Stromal cell of bone marrow (primary cell): ENCODE results near the gene ZNF543.
"Not testable (repeated sequence)": the region's sequence is repeated elsewhere in the genome, so short reads cannot be mapped to it uniquely, and the experiment has no call there.

Source experiments
- DNase-seq: peaks from one replicate; pipeline ENCODE4 v3.0.0-alpha.2; 2012; ENCODE audit warnings: low read depth

ZNF543 gene

DNA sequence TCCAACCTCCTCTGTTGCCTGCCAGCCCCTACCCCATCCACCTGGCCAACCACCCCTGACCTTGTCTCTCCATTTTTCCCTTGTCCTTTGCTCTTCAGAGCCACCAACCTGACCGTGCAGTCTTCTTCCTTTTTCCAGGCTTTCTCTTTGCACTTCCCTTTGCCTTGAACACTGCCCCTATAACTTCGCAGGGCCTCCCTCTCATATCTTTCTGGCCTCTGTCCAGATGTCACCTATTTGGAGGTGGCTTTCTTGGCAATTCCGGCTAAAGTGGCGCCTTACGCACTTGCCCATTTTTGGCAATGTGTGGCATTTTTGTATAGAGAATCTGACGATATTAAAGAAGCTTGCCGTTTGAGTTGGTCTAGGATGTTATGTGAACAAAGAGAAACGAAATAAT lies 844 bp downstream of the ZNF543 start:
- no peak for DNase-seq

DNA sequence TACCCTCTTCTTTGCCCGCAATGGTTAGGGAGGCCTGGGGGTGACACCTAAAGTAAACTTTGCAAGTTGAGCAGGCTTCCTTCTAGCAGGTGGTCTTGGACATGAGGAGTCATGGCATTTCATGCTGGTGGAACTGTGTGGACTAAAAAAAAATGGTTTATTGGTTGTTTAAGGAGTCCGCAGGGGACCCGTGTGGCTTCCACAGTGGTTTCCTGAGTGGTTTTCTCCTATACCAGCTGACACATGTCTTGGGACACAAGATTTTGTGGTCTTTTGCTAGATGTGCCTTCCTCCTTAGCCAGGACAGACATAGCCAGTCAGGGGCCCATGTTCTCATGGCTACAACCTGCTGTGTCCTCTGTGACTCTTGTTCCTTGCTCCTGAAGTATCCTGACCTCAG lies 1.5 kb downstream of the ZNF543 start:
- no peak for DNase-seq

- no peak for DNase-seq
Observed at GRCh38 chr19:57324992-57325391, 4.7 kb downstream of the ZNF543 start.

- DNase-seq: no peak
Observed at GRCh38 chr19:57327993-57328392, 7.7 kb downstream of the ZNF543 start.

DNA sequence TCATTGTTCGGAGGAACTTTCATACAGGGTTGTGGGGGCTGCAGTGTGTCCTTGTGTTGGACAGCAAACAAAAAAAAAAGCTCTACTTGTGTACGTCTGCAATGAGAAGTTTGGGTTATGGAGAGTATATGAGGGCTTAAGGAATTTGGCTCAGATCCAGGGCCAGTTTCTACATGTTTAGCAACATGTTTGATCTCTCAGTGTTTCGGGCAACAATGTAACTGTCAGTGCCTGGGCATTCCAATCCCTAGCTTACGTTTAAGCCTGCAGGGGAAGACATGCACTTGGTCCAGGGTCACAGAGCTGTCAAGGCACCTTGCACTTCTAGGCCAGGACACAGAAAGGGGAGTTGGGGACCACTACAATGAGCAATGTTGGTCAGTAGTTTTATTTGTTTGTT lies 13.9 kb downstream of the ZNF543 start:
- DNase-seq: no peak

- DNase-seq: no peak
Observed at GRCh38 chr19:57338877-57339276, 18.6 kb downstream of the ZNF543 start.

- no peak for DNase-seq
Observed at GRCh38 chr19:57342582-57342981, 22.3 kb downstream of the ZNF543 start.

- DNase-seq: peak; percentile 32
Observed at GRCh38 chr19:57348136-57348535, 27.9 kb downstream of the ZNF543 start.

DNA sequence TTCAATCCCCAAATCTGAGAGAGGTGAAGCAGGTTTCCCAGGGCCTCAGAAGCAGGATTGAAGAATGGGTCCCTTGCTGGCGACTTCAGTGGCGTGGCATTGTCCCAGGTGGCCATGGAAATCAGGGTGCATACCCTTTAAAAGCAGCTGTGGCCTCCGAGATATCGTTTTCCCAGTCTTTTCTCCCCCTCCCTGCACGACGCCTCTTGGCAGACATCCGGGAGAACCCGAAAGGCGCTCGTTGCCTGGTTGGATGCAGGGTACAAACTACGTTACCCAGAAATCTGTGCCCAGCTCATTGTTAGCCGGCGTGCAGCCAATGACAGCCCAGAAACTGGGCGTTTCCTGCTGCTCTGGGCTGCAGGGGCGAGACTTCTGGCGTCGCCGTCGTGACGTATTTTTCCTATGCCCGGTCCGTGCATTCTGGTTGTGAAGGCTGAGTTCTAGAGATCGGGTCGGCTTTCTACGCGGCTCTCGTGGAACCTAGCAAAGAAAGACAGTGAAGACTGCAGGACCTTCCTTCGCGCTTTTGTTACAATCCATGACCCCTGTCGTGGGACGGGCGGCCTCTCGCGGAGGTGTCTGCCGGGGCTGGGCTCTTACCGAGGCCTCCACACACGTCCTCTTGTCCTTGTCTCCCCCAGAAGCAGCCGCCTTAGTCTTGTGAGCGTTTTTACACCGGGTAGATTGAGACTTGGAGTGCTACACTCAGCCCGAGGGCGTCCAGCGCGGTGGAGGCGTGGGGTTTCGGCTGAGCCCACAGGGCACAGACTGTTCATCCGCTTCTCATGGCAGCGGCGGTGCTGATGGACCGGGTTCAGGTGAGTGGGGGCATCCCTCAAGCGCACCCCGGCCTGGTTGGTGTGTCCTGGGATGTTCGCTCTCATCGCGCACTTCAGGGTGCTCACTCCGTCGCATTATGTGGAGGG lies 30.9 kb downstream of the ZNF543 start, which contains the start of gene ZNF304:
Gene ZNF304 (plus strand): TSS at position 395 of the 929 bp plus-strand sequence. CDS start 394 bp downstream, at position 789.
- DNase-seq: peak; percentile 96

GRCh38 chr19:57351867-57352266 lies 31.6 kb downstream of the ZNF543 start:
- no peak for DNase-seq

DNA sequence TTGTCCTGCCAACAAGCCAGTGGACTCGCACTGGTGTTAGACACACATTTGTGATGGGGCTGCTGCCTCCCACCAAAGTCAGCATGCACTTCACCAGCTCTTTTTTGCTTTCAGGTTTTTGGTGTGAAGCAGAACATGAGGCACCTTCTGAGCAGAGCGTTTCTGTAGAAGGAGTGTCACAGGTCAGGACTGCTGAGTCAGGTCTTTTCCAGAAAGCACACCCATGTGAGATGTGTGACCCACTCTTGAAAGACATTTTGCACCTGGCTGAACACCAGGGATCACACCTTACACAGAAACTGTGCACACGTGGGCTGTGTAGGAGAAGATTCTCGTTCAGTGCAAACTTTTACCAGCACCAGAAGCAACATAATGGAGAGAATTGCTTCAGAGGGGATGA lies 35.6 kb downstream of the ZNF543 start:
- no peak for DNase-seq

GRCh38 chr19:57357406-57357805 lies 37.1 kb downstream of the ZNF543 start:
- DNase-seq: no peak

DNA sequence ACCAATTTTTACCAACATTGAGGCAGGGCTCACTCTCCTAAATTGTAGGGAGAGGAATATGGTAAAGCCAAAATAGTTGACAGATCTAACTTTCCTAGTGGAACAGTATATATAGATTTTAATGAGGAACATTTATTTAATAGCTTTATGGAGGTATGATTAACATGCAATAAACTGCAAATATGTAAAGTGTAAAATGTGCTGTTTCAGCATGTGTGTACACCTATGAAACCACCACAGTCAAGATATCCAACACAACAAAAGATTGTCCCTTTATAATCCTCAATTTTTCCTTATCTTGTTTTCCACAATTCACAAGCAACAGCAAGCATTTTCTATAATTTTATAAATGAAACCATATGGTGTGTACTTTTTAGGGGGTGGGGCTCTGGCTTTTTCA lies 39.0 kb downstream of the ZNF543 start:
- DNase-seq: no peak

DNA sequence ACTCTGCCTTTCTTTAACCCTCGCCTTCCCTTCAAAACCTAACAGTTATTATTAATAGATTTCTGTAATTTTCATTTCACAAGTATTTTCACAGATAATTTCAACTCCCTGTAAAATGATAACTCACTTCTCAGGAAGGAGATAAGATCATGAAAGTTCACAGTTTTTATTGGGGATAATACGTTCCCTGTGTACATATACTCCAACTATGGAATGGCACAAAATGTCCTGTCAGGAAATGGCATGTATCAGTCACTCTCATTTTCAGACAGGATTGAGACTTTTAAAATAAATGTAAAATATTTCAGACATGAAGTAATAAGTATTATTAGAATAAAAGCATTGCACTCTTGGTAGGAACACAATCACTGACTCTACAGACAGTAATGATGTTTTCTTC lies 42.1 kb downstream of the ZNF543 start:
- DNase-seq: no peak

DNA sequence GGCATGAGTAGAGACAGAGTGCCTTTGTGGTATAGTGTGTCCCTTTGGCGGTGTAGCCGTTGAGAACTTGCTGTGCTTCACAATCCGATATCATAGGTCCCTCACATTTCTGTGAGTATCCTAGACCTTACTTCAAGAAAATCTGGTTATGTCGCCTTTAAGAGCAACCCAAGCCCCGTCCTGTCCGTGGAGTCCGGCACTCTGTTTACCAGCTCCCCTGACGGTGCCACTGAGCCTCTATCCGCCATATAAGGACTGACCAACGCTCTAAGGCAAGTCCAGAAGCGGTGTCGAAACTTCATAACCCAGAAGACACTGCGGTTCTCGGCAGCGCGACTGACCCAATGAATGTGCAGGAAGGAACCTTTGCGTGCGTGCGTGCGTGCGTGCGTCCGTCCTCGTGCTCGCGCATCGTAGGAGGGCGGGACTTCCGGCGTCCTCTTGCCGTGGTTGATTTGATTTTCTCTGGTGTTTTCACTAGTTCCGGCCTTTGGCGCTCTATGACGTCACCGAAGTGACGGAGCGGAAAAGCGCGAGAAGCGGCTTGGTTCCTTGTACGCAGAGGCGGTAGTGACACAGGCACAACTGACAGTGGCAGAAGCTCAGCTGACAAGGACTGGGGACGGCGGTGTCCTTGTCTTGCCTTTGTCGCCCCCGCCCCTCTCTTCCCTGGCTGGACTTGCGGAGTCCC lies 42.9 kb downstream of the ZNF543 start, which contains the start of the genes TRAPPC2B and ZNF547:
Gene TRAPPC2B (plus strand): TSS at position 555 of the 691 bp plus-strand sequence. CDS start 1,283 bp downstream, outside the sequence.
Gene ZNF547 (plus strand): TSS at position 555 of the 691 bp plus-strand sequence. CDS start 5,005 bp downstream, outside the sequence.
- peak; percentile 99 for DNase-seq

- DNase-seq: no peak
Observed at GRCh38 chr19:57363688-57364181, 43.5 kb downstream of the ZNF543 start.

DNA sequence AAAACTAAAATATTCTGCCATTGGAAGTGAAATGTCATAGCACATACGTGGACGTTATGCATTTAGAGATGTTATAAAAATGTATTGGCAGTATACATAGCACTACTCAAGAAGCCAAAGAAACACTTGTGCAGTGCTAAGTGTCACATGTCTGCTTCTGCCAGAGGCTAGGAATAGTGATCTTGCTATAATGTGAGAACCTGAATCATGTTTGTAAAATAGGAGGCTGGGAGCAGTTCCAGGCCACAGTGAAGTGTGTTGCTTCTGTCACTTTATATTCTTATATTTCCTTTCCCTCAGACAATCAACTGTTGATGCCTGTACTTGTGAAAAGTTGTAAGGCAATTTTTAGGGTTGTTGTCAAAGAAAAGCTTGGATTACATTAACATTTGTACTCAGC lies 46.5 kb downstream of the ZNF543 start:
- no peak for DNase-seq

GRCh38 chr19:57374179-57374578 lies 53.9 kb downstream of the ZNF543 start:
- DNase-seq: no peak

- DNase-seq: not testable (repeated sequence)
Observed at GRCh38 chr19:57374647-57375046, 54.4 kb downstream of the ZNF543 start.

DNA sequence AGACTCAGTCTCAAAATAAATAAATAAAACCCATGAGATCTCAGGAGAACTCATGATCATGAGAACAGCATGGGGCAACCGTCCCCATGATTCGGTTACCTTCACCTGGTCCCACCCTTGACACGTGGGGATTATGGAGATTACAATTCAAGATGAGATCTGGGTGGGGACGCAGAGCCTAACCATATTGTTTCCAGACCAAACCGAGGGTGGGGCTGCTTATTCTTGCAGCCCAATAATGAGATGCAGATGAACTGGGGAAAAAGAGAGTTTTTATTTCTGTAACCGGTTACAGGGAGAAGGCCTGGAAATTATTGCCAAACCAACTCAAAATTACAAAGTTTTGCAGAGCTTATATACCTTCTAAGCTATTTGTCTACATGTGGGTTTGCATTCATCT lies 55.9 kb downstream of the ZNF543 start:
- no peak for DNase-seq

DNA sequence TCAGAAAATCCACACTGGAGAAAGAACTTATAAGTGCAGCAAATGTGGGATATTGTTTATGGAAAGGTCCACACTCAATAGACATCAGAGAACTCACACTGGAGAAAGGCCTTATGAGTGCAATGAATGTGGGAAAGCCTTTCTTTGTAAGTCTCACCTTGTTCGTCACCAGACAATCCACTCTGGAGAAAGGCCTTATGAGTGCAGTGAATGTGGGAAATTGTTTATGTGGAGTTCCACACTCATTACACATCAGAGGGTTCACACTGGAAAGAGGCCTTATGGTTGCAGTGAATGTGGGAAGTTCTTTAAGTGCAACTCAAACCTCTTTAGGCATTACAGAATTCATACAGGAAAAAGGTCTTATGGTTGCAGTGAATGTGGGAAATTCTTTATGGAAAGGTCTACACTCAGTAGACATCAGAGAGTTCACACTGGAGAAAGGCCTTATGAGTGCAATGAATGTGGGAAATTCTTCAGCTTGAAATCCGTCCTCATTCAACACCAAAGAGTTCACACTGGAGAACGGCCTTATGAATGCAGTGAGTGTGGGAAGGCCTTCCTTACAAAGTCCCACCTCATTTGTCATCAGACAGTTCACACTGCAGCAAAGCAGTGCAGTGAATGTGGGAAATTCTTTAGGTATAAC lies 57.4 kb downstream of the ZNF543 start:
- DNase-seq: no peak
